VCaP (cell line): Measurements from ENCODE around the gene DIP2C.

Source experiments
- H3K27ac ChIP-seq: fragments of 450-650 bp; 2 replicates; pipeline ENCODE4 v1.5.1; 2017
- CTCF ChIP-seq: fragments of 450-650 bp; conservative IDR thresholded peaks from 2 replicates; pipeline ENCODE4 v1.5.1; 2017; ENCODE audit warnings: mild to moderate bottlenecking, moderate library complexity

The DIP2C gene

GRCh38 chr10:693506-693905 lies 4.0 kb upstream of the DIP2C start:
- TF ChIP-seq CTCF, result no peak
- H3K27ac ChIP-seq, result peak overlapping the region; percentile 5; the same call in 1 of the 2 replicates

- H3K27ac ChIP-seq, result no peak overlapping the region
- no peak for TF ChIP-seq CTCF
These were observed 3.3 kb upstream of the DIP2C start for GRCh38 chr10:692682-693351.

GRCh38 chr10:691216-691615 lies 1.7 kb upstream of the DIP2C start:
- no peak overlapping the region for H3K27ac ChIP-seq
- TF ChIP-seq CTCF, result no peak

GRCh38 chr10:690372-691161 lies 1.1 kb upstream of the DIP2C start:
- no peak for TF ChIP-seq CTCF
- peak overlapping the region; percentile 90 for H3K27ac ChIP-seq

- TF ChIP-seq CTCF, result no peak
- peak overlapping the region; percentile 90 for H3K27ac ChIP-seq
These were observed 382 bp downstream of the DIP2C start for GRCh38 chr10:689121-689451.

GRCh38 chr10:688312-689120 lies 952 bp downstream of the DIP2C start:
- no peak for TF ChIP-seq CTCF
- peak overlapping the region; percentile 90 for H3K27ac ChIP-seq
